ENCODE data around the gene BATF. TPM values are rescaled to one million over a fixed set of nuclear protein-coding genes. Genes with fewer than 3 reads are reported as not detected.

Gene BATF
- total RNA-seq, 2 donors from 2014 or later: 20.3 to 21.3 TPM

- Mint-ChIP-seq H3K4me3 (peak overlapping the region; percentile 97), H3K27me3 (no peaks in the 10 kb centered on the region), H3K36me3 (ENCODE audit: low read depth) (no peaks in the 10 kb centered on the region), H3K27ac (no peak overlapping the region), H3K4me1 (peaks cover 21% of the 10 kb centered on the region)
- no peak for DNase-seq
- ATAC-seq: no peak
- H3K9me3 ChIP-seq (ENCODE audit: control insufficient read depth, low read length, poor library complexity, severe bottlenecking): no peaks in the 10 kb centered on the region
Measured at GRCh38 chr14:75579882-75580281, 57.6 kb downstream of the BATF start.

GRCh38 chr14:75587388-75587787, 65.1 kb downstream of the BATF start:
- Mint-ChIP-seq H3K4me3 (no peak overlapping the region), H3K4me1 (peaks cover 3% of the 10 kb centered on the region), H3K27ac (no peak overlapping the region), H3K27me3 (no peaks in the 10 kb centered on the region), H3K36me3 (ENCODE audit: low read depth) (no peaks in the 10 kb centered on the region)
- H3K9me3 ChIP-seq (ENCODE audit: control insufficient read depth, low read length, poor library complexity, severe bottlenecking): no peaks in the 10 kb centered on the region
- ATAC-seq: no peak
- no peak for DNase-seq

- no peaks in the 10 kb centered on the region for H3K9me3 ChIP-seq (ENCODE audit: control insufficient read depth, low read length, poor library complexity, severe bottlenecking)
- peaks cover 3% of the 10 kb centered on the region for H3K4me1 Mint-ChIP-seq
- no peak overlapping the region for H3K4me3 Mint-ChIP-seq
- H3K27me3 Mint-ChIP-seq: no peaks in the 10 kb centered on the region
- H3K27ac Mint-ChIP-seq: no peak overlapping the region
- no peaks in the 10 kb centered on the region for H3K36me3 Mint-ChIP-seq (ENCODE audit: low read depth)
- DNase-seq (no peak), ATAC-seq (no peak)
Measured at GRCh38 chr14:75589931-75590330, 67.7 kb downstream of the BATF start.

GRCh38 chr14:75591331-75591946, 69.2 kb downstream of the BATF start:
- no peaks in the 10 kb centered on the region for H3K27me3 Mint-ChIP-seq
- no peaks in the 10 kb centered on the region for H3K36me3 Mint-ChIP-seq (ENCODE audit: low read depth)
- no peak overlapping the region for H3K27ac Mint-ChIP-seq
- H3K4me1 Mint-ChIP-seq: no peaks in the 10 kb centered on the region
- no peak overlapping the region for H3K4me3 Mint-ChIP-seq
- no peaks in the 10 kb centered on the region for H3K9me3 ChIP-seq (ENCODE audit: control insufficient read depth, low read length, poor library complexity, severe bottlenecking)
- ATAC-seq: no peak
- no peak for DNase-seq

GRCh38 chr14:75591987-75592575, 69.8 kb downstream of the BATF start:
- Mint-ChIP-seq H3K27ac (no peak overlapping the region), H3K4me1 (no peaks in the 10 kb centered on the region), H3K36me3 (ENCODE audit: low read depth) (no peaks in the 10 kb centered on the region), H3K4me3 (no peak overlapping the region), H3K27me3 (no peaks in the 10 kb centered on the region)
- no peaks in the 10 kb centered on the region for H3K9me3 ChIP-seq (ENCODE audit: control insufficient read depth, low read length, poor library complexity, severe bottlenecking)
- no peak for DNase-seq
- ATAC-seq: no peak

- Mint-ChIP-seq H3K27ac (no peak overlapping the region), H3K36me3 (ENCODE audit: low read depth) (no peaks in the 10 kb centered on the region), H3K27me3 (no peaks in the 10 kb centered on the region), H3K4me1 (no peaks in the 10 kb centered on the region), H3K4me3 (no peak overlapping the region)
- no peaks in the 10 kb centered on the region for H3K9me3 ChIP-seq (ENCODE audit: control insufficient read depth, low read length, poor library complexity, severe bottlenecking)
- DNase-seq: no peak
- no peak for ATAC-seq
Measured at GRCh38 chr14:75595226-75595625, 73.0 kb downstream of the BATF start.

Other genes with a start within 250 kb of the BATF start
- gene FOS, start 243.6 kb upstream of the BATF start, total RNA-seq: 1,000 to 10,000 TPM; 2,179 to 4,074 TPM
- gene JDP2, start 94.4 kb upstream of the BATF start, total RNA-seq: 1 to 10 TPM in 1 of 2 donors, under 1 TPM in 1; 0.86 to 1.4 TPM
- 1 to 10 TPM; 6.5 to 8.1 TPM for gene FLVCR2, start 56.2 kb downstream of the BATF start, total RNA-seq
- 1 to 10 TPM; 8.4 to 9.0 TPM for gene ERG28, start 138.4 kb downstream of the BATF start, total RNA-seq
- 10 to 100 TPM; 26.0 to 31.9 TPM for gene TTLL5, start 138.8 kb downstream of the BATF start, total RNA-seq